Stimulated activated CD8-positive, alpha-beta memory T cell treated with anti-CD3 and anti-CD28 coated beads, Interleukin-7, amount 100 ng/mL, for 4 hours (primary cell): Measurements from ENCODE around the gene CHPF.
A peak's percentile ranks its signal among the peaks of the same experiment; 100 is the strongest.

Experiments
- DNase-seq, 2 donors: peaks; one replicate each; pipeline ENCODE4 v3.0.0-alpha.2; 2020; ENCODE audit warnings: low read depth in 2 of 2

CHPF gene

DNA sequence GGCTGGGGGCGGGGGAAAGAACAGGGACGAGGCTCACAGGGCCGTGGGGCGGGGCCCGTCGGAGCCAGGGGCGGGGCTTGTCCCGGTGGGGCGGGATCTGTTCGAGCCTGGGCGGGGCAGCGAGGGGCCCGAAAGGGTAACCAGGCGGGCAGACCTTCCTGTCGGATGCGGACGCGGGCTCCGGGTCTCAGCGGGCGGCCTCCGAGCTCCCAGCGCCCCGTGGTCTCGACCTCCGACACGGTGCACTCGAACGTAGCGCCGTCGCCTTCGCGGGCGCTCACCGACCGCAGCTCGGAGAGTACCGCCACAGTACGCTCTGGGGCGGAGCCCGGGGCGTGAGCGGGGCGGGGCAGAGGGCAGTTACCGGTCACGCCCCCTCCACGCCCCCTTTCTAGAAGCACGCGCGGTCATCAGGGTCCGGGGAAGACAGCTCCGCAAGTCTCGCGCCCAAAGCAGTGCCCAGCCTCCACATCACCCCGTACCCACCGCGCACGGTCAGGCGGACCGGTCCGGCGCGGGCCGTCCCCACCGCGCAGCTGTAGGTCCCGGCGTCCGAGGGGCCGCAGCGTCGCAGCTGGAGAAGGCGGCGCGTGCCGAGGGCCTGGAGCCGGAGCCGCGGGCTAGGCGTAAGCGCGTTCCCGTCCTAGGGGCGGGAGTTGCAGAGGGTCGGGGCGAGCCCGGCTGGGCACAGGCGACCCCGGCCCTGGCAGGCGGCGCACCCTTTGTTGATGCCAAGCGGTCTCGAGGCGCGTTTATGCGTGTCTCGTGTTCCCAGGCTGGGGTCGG, 9.0 kb upstream of the CHPF start:
- peak; percentile 50 to 73 for DNase-seq

DNA sequence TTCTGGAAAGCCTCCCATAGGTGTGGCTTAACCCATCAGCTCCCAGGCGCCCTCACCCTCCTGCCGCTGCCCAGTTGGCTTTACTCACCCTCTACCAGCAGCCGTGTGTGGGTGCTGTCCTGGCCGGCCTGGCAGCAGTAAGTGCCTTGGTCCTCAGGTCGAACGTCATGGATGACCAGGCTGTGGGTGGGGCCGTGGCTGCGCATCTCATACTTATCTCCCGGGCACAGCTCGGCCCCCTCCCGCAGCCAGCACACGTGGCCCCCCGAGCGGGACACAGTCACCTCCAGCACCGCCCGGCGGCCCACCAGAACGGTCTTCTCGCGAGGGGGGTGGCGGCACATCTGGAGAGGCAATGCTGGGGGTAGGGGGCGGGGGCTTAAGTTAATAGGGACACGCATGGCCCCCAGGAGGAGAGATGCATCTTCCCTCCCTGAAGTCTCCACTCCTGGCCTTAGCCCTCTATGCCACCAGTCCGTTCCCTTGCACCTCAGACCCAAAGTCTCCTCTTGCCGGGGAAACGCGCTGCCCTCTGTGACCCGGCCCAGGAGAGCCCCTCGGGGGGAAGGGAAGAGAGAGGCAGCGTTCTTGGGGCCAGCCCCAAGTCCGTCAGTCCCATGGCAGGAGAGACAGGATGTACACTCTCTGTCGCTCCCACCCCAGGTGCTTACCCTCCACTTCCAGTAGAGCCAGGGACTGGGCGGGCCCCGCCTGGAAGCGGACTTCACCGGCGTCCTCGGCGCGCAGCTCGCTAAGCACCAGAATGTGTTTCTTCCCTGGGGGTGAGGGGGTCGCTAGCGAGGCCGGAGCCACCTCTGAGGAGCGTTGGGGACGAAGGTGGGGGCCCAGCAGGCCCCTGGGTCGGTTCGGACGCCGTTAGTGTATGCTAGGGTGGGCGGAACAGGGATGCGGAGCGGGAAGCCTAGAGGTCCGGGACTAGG, 8.1 kb upstream of the CHPF start:
- DNase-seq: no peak

DNA sequence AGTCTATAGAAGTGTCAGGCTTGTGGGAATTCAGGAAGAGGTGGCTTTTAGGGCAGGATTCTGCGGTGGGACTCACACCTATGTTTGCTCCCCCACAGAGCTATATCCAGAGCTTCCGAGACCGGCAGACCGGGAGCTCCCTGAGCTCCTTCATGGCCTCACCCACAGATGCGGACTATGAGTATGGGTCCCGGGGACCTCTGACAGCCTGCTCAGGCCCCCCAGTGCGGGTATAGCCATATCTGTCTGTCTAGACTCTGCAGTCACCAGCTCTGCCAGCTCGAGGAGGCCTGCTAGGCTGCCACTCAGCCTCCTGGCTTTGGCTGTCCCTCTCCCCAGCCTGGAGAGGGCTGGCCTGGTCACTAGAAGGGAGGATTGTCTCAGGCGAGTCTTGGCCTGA, 6.0 kb upstream of the CHPF start:
- no peak for DNase-seq

DNA sequence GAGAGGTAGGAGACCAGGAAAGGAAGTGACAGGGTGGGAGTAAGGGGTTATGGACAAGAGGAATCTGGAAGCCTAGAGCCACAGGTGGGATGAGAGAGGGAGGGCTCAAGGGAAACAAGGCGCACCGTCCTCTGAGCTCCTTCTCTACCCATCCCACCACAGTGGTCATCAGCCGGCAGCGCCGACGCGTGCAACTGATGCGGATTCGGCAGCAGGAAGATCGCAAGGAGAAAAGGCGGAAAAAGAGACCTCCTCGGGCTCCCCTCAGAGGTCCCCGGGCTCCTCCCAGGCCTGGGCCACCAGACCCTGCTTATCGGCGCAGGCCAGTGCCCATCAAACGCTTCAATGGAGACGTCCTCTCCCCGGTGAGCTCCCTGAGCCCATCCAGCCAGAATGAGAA, 5.4 kb upstream of the CHPF start:
- DNase-seq: no peak

DNA sequence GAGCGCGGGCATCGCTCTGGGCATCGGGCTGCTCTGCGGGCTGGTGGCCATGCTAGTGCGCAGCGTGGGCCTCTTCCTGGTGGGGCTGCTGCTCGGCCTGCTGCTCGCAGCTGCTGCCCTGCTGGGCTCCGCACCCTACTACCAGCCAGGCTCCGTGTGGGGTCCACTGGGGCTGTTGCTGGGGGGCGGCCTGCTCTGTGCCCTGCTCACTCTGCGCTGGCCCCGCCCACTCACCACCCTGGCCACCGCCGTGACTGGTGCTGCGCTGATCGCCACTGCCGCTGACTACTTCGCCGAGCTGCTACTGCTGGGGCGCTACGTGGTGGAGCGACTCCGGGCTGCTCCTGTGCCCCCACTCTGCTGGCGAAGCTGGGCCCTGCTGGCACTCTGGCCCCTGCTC, 4.0 kb upstream of the CHPF start:
- no peak for DNase-seq

DNA sequence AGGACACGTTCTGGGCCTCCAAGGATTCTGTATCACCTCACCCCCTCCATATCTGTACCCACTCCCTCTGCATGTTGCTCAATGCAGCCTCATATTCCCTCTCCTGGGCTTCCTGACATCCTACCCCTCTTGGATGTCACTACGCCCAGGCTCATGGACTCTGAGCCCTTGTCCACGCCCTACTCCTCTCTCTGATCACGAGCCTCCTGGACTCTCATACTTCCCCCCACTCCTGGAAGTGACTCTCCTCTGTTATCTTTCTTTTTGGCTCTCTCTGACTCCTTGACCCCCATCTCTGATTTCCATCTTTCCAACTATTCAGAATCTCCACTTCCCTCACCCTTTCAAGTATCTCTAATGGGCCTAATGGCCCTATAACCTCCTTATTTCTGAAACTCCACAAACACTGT, 2.3 kb upstream of the CHPF start:
- no peak for DNase-seq

DNA sequence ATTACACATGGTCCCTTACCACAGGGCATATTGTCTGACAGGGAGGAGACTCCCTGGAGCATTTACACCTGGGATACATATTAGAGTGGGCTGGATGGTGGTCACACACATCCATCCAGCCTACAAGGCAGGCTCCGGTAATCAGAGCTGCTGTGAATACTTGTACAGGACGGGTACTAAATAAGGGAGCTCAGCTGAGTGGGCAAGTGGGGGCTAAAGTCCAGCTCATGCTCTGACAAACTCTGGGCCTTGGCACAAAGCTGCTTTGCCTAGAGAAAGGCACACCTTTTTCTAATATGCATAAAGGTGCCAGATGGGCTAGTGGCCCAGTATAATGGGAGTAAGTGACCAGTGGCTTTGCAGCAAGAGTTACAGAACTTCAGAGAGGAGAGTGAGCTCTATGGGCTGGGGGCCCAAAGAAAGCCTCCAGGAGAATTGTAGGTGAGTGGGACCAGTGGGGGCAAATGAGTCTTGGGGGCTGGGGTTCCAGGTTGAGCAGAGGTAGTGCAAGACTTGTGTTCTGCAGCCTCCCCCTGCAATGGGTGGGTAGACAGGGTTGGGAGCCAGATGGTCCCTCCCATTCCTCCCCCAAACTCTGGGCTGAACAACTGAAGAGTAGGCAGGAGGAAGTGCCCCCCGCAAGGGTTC, 1.8 kb upstream of the CHPF start:
- DNase-seq: no peak

DNA sequence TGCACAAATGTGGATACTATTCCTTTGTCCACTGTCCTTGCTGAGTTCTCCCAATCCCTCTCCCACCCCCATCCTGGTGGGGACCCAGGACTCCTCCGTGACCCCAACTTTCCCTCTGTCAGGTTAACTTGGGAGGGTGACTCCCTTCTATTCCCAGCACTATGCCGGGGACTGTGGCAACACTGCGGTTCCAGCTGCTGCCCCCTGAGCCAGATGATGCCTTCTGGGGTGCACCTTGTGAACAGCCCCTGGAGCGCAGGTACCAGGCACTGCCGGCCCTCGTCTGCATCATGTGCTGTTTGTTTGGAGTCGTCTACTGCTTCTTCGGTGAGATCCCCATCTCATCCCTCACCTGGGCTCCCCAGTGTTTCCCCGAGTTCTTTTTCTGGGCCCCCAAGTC, 958 bp upstream of the CHPF start:
- no peak for DNase-seq

DNA sequence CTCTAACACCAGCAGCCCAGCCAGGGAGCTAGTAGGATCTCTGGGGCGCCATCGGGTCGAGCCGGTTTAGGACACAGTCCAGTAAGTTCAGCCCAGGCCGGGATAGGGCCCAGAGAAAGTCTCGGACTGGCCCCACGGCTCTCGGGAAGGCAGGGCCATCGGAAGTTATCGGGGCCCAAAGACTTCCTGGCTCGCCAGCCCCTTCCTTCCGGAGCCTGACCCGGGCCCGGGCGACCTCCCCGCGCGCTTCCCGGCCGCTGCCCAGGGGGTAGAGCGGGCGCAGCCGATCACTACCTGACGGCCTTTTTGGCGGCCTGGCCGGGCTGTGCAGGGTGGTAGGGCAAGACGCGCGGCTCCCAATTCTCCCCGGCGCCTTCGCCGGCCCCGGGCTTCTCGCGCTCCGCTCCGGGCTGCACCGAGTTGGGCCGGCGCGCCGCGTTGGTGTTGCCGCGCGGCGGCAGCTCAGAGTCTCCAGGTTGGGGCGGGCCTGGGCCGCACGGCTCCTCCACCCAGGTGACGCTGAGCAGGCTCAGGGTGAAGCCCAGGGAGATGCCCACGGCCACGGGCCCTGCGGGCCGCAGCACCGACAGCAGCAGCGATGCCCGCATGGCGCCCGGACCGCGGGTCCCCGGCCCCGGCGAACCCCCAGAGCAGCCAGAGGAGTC, 546 bp downstream of the CHPF start:
- DNase-seq: no peak

DNA sequence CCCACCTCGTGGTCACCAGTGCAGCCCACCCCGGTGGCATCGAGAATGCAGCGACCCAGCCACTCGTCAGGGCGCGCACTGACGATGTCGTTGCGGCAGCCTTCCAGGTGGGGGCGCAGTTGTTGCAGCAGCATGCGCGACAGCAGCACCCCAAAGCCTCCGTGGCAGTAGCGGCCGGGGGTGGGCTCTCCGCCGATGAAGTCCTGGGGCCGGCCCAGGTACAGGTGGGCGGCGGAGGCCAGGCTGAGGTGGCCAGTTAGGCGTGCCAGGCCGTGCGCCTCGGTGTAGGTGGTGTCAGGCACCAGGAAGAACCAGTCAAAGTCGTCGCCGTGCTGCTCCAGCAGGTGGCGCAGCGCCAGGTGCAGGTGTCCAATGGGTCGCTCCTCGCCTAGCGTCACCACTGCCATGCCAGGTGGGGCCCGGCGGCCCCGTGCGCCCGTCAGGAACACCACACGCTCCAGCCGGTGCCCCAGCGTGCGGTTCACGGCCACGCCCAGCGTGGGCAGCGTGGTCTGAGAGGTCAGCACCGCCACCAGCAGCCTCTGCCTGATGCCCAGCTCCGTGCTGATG, 1.9 kb downstream of the CHPF start:
- peak; percentile 75 to 77 for DNase-seq

DNA sequence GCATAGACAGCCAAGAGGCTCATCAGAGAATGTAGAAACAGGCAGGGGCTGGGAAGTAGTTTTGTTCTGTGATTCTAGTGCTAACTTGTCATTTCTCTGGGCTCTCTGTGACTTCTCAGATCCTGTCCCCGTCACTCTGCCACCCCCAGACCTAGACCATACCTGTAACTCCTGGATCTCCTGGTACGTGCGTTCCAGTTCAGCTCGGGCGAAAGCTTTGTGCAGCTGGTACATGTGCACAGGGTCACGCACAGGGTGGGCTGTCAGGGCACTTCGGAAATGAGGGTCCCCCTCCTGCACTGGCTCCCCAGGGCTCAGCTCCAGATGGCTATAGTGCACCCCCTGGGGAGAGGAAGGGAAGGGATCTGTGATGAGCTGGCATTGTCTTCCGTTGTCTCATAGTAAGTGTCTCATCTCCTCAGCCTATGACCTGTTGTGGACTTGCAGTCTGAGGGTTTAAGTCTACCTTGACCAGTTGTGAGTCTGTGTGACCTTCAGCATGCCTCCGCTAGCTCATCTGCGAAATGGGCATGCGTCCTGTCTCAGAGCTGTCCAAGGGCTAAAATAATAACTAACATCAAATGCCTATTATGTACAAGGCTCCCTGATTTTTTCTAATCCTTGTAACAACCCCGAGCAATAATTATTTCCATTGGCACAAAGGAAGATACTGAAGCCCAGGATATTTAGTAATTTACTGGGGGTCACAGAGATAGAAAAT, 2.7 kb downstream of the CHPF start:
- no peak for DNase-seq

DNA sequence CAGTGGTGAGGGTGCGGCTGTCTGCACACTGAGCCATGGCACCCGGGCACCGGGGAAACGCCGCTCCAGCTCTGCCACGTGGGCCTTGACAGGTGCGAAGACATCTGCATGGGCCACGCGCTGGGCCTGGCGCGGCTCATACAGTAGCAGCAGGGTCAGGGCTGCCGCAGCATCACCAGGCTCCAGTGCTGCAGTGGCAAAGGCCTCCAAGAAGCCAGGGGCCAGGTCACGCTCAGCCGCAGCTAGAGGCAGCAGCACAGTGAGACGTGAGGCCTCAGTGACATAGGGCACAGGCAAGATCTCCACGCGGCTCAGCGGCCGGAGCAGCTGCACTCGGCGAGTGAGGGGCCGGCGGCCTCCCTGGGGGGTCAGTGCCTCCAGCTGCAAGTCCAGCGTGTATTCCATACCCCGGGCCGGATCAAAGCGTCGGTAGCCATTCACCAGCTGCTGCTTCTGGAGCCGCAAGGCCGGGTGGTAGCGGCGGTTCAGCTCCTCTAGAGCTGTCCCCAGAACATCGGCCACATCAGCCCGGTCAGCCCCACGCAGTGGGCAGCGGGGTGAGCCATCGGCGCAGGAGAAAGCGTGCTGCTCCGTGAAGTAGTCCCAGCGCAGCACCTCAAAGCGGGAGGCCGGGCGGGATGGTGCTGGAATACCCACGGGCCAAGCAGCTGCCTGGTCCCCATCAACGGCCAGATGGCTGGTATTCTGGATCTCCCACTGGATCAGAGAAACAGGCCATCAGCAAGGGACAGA, 3.5 kb downstream of the CHPF start:
- no peak for DNase-seq

DNA sequence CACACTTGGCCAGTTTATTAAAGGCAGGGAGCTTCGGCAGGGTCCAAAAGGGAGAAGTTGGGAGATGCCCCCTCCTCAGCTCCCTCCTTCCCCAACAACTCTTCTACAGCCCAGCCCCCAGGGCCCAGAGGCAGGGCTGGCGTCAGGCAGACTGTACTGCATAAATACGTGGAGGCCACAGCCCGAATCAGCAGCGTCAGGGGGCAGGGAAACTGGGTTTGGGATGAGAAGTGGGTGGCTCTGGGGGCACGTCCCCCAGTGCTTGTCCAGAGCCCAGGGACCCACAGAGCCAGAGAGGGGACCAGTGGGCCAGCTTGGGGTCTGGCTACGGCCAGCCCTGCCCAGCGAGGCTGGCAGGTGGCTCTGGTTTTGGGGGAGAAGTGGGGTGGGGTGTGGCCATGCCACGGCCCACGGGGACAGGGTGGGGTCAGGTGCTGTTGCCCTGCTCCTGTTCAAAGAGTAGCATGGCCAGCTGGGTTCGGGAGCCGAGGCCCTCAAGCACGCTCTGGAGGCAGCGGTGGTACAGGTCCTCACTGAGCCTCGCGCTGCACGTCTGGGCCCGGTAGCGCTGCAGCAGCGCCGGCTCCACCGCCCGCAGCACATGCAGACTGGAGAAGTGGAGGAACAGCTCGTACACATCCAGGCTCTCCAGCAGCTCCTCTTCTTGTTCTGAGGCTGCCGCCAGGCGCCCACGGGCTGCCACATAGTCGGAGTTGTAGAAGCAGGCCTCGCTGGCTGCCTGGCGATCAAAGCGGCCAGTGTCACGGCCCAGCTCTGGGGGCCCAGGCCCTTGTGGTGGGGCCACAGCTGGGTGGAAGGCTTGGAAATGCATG, 4.4 kb downstream of the CHPF start:
- DNase-seq: no peak

DNA sequence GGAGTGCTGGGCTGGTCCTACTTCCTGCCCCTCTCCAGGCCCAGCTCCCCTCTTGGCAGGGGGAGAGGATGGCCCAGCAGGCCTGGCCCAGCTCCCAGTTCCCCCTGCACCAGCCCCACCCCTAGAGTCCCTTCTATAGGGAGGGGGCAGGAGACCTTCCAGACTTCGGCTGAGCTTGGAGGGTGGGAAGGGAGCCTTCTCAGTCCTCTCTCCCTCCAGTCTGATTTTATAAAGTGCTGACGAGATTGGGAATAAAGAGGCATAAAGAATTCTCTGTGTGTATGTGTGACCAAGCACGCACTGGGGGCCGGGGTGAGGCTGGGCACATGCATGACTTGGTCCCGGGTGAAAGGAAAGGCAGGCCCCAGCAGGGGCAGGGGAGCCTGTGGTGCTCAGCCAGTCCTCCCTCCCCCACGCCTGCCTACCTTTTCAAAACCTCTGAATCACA, 5.1 kb downstream of the CHPF start:
- no peak for DNase-seq

DNA sequence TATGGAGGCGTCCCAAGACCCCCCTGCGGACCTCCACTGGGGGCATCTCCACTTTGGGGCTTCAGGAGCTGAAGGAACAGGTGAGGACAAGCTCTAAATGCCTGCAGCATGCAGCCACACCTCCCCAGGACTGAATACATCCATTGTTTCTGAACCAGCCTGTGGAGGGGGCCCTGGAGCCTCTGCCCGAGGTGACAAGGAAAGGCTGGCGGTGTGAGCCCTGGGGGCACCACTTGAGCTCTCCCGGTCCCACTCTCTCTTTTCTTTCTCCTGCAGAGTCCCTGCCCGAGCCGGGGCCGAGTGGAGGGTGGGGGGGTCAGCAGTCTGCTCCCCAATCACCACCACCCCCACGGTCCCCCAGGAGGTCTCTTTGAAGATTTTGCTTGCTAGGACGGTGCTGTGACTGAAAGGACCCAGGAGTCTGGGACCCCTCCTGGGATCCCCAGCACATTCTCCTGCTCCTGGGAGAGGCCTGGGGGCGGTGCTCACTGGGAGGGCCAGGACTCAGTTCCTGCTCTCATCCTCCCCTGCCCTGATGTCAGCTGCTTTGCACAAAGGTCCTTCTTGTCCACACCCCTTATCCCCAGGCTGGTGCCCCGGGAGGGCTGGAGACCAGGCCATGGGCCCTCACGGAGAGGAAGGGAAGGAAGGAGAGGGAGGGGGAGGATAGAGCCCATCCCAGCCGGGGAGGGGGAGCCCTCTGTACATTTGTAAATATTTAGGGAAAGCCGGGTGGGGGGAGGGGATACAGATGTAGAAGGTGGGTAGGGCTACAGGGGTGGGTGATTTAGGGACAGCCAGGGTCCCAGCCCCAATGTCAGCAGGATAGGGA, 5.7 kb downstream of the CHPF start:
- no peak for DNase-seq

DNA sequence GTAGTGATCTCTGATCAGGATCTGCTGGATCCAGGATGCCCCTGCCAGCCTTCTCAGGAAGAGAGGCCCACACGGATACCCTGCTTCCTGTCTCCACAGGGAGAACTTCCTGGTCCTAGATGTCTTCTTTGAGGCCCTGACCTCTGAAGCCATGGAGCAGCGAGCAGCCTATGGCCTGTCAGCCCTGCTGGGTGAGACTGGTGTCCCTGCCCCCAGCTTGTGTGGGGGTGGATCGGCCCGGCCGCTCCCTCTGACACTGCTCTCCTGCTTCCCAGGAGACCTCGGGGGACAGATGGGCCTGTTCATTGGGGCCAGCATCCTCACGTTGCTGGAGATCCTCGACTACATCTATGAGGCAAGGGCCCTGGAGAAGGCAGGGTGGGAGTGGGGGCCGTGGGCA, 6.6 kb downstream of the CHPF start:
- DNase-seq: no peak

DNA sequence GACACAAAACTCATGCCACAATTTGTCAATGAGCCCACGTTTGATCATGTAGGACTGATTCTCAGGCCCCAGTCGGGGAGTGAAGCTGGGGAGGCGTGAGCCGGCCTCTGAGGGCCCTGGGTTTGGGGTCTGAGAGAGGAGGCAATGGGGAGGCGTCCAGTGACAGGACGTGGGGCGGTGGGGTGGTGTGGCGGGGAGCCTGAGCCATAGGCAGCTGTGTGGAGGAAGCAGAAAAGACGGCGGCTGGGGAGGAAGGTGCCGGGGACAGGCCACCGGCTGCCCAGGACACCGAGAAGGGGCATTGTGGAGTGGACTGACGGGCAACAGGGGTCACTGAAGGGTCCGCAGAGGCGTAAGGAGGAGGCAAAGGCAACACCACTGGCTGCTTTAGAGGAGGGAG, 7.2 kb downstream of the CHPF start:
- no peak for DNase-seq

DNA sequence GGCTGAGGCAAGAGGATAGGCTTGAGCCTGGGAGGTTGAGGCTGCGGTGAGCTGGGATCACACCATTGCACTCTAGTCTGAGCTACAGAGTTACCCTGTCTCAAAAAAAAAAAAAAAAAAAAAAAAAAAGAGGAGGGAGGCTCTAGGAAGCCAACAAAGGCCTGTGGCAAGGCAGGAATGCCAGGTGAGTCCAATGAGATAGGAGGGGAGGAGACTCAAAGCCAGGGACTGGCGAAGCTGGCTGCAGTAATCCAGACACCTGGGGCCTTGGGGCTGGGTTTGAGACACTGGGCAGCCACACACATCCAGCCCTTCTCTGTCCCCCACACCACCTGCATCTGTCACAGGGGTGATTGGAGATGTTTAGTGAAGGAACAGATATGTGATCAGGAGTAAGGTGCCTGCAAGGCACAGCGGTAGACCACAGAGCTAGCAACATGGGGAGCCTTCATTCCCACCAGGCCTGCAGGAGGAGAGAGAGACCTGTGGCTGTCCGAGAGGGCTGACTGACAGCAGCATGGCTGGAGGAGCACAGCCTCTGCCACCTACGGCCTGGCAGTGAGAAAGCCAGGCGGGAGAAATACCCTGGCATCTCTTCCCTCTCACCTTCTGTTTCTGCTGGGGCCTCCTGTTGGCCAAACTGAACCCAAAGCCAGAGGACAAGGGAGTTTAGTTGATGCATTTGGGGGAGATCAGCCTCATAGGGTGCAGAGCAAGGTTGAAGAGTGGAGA, 9.5 kb downstream of the CHPF start:
- DNase-seq: no peak
